Fibroblast of villous mesenchyme (primary cell): Measurements from ENCODE around the gene CSF1R. TPM values are rescaled to one million over a fixed set of nuclear protein-coding genes. Genes with fewer than 3 reads are reported as not detected.

Experiments used
- DNase-seq: peaks from one replicate; pipeline ENCODE4 v3.0.0-alpha.2; 2010; ENCODE audit warnings: low read depth
- H3K4me3 ChIP-seq: 2 replicates; pipeline ENCODE4 v1.5.1; 2011; ENCODE audit warnings: low read depth, mild to moderate bottlenecking, low read length
- total RNA-seq: library from RNA; depleted of rRNA; stranded (reverse); fragments of >200 nt; gene quantifications from 2 replicates; pipeline ENCODE4 v1.2.3, GENCODE V29; 2012
- TF ChIP-seq, protein P1 (sequence below): IDR thresholded peaks from 2 replicates; pipeline ENCODE4 v1.5.1; 2012; ENCODE audit warnings: low read depth, mild to moderate bottlenecking, low read length; ENCODE audit not compliant: insufficient read depth

CSF1R gene
- total RNA-seq, 1 donor = under 0.01 TPM

DNA sequence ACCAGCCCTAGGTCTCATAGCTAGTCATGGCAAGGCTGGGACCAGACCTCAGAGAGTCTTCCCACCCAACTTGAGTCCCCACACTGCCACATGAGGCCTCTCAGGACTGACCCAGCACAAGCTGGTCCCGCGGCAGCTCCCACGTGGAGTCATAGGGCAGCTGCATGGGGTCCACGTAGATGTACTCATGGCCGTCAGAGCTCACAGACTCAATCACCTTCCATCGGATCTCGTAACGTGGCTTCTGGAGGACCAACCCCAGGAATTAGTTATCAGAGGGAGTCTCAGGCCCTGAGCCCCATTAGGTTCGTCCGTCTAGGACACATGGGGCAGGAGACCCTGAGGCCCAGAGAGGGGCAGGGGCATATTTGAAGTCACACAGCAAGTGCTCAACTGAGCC lies 39.0 kb upstream of the CSF1R start:
- DNase-seq = no peak
- TF ChIP-seq, protein P1, sequence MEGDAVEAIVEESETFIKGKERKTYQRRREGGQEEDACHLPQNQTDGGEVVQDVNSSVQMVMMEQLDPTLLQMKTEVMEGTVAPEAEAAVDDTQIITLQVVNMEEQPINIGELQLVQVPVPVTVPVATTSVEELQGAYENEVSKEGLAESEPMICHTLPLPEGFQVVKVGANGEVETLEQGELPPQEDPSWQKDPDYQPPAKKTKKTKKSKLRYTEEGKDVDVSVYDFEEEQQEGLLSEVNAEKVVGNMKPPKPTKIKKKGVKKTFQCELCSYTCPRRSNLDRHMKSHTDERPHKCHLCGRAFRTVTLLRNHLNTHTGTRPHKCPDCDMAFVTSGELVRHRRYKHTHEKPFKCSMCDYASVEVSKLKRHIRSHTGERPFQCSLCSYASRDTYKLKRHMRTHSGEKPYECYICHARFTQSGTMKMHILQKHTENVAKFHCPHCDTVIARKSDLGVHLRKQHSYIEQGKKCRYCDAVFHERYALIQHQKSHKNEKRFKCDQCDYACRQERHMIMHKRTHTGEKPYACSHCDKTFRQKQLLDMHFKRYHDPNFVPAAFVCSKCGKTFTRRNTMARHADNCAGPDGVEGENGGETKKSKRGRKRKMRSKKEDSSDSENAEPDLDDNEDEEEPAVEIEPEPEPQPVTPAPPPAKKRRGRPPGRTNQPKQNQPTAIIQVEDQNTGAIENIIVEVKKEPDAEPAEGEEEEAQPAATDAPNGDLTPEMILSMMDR = no peak
- no peak overlapping the region for H3K4me3 ChIP-seq

- TF ChIP-seq, protein P1 = no peak
- no peak overlapping the region for H3K4me3 ChIP-seq
- DNase-seq = no peak
Observed at GRCh38 chr5:150124596-150124995, 38.2 kb upstream of the CSF1R start.

GRCh38 chr5:150124111-150124557 lies 37.8 kb upstream of the CSF1R start:
- TF ChIP-seq, protein P1 = no peak
- no peak overlapping the region for H3K4me3 ChIP-seq
- no peak for DNase-seq

DNA sequence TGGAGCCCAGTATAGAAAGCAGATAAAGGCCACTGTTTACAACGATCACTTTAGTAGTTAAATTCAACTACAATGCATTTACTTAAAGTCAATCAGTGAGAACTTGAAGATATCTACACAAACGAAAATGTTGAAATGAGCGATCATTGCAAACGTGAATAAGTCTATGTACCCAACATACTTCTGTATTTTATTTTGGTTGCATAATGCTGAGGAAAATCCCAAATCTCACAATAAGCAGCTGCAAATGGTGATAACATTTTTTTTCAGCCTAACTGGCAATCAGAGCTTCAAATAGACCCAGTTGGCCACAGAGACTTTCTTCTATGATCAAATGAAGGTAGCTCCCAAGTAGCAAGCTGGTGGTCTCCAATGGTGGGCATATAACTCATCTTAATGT lies 37.2 kb upstream of the CSF1R start:
- H3K4me3 ChIP-seq = no peak overlapping the region
- no peak for DNase-seq
- TF ChIP-seq, protein P1 = no peak

- TF ChIP-seq, protein P1 = no peak
- DNase-seq = no peak
- H3K4me3 ChIP-seq = no peak overlapping the region
Observed at GRCh38 chr5:150122536-150123481, 36.5 kb upstream of the CSF1R start.

- TF ChIP-seq, protein P1 = peak; percentile 19
- no peak overlapping the region for H3K4me3 ChIP-seq
- no peak for DNase-seq
Observed at GRCh38 chr5:150122158-150122510, 35.8 kb upstream of the CSF1R start.
